HepG2 (cell line): Measurements from ENCODE around the gene NAA38. TPM values are rescaled to one million over a fixed set of nuclear protein-coding genes. Genes with fewer than 3 reads are reported as not detected.
A peak's percentile ranks its signal among the peaks of the same experiment; 100 is the strongest.

ENCODE experiments used
- ARNT2 ChIP-seq: sonication (generic); formaldehyde crosslinking; IDR thresholded peaks from 2 replicates; pipeline ENCODE4 v1.8.0; 2022; ENCODE audit warnings: mild to moderate bottlenecking, low read depth, missing genetic modification reagents, moderate library complexity
- ASH2L ChIP-seq: fragments of 300-600, 200-600 bp; sonication (generic); IDR thresholded peaks from 2 replicates; pipeline ENCODE4 v1.7.0; 2017; ENCODE audit warnings: low read depth, mild to moderate bottlenecking, moderate library complexity, mixed read lengths, low read length; ENCODE audit not compliant: insufficient read length
- KDM2A ChIP-seq: sonication (generic); formaldehyde crosslinking; IDR thresholded peaks from 2 replicates; pipeline ENCODE4 v1.4.0; 2020; ENCODE audit warnings: low read depth, missing genetic modification reagents, borderline replicate concordance
- KDM5B ChIP-seq: sonication (generic); formaldehyde crosslinking; IDR thresholded peaks from 2 replicates; pipeline ENCODE4 v1.4.0; 2020; ENCODE audit warnings: missing genetic modification reagents, mild to moderate bottlenecking, borderline replicate concordance
- MLLT10 ChIP-seq: sonication (generic); formaldehyde crosslinking; IDR thresholded peaks from 2 replicates; pipeline ENCODE4 v1.4.0; 2020; ENCODE audit warnings: missing genetic modification reagents
- RARA ChIP-seq: IDR thresholded peaks from 2 replicates; pipeline ENCODE4 v1.6.1; 2016; ENCODE audit warnings: missing genetic modification reagents, missing compliant biosample characterization
- RBM22 ChIP-seq: fragments of 200-400 bp; formaldehyde crosslinking; optimal IDR thresholded peaks from 2 replicates; pipeline ENCODE3; 2017; ENCODE audit warnings: mild to moderate bottlenecking, low read length, moderate library complexity
- SCMH1 ChIP-seq: sonication (generic); formaldehyde crosslinking; IDR thresholded peaks from 2 replicates; pipeline ENCODE4 v1.9.0; 2021; ENCODE audit warnings: missing genetic modification reagents, mild to moderate bottlenecking, borderline replicate concordance
- SRSF1 ChIP-seq: fragments of 200-400 bp; formaldehyde crosslinking; optimal IDR thresholded peaks from 2 replicates; pipeline ENCODE3; 2017; ENCODE audit warnings: mild to moderate bottlenecking, low read depth, low read length, moderate library complexity
- WIZ ChIP-seq: sonication (generic); formaldehyde crosslinking; IDR thresholded peaks from 2 replicates; pipeline ENCODE4 v1.5.1; 2020; ENCODE audit warnings: mild to moderate bottlenecking, missing genetic modification reagents
- ZNF12 ChIP-seq: sonication (generic); formaldehyde crosslinking; IDR thresholded peaks from 2 replicates; pipeline ENCODE4 v1.5.0; 2020; ENCODE audit warnings: missing genetic modification reagents
- ZNF253 ChIP-seq: sonication (generic); formaldehyde crosslinking; IDR thresholded peaks from 2 replicates; pipeline ENCODE4 v1.8.0; 2022; ENCODE audit warnings: mild to moderate bottlenecking, missing genetic modification reagents, borderline replicate concordance
- ZNF282 ChIP-seq: fragments of 450-650 bp; IDR thresholded peaks from 2 replicates; pipeline ENCODE4 v1.6.1; 2018; ENCODE audit not compliant: partially characterized antibody
- ZNF44 ChIP-seq: sonication (generic); formaldehyde crosslinking; IDR thresholded peaks from 2 replicates; pipeline ENCODE4 v1.5.1; 2020; ENCODE audit warnings: mild to moderate bottlenecking, missing genetic modification reagents
- ZNF556 ChIP-seq: sonication (generic); formaldehyde crosslinking; IDR thresholded peaks from 2 replicates; pipeline ENCODE4 v1.4.0; 2020; ENCODE audit warnings: mild to moderate bottlenecking, missing genetic modification reagents, borderline replicate concordance
- ZNF703 ChIP-seq: sonication (generic); formaldehyde crosslinking; IDR thresholded peaks from 2 replicates; pipeline ENCODE4 v1.5.1; 2020; ENCODE audit warnings: missing genetic modification reagents, mild to moderate bottlenecking, moderate library complexity, borderline replicate concordance
- ZNF781 ChIP-seq: sonication (generic); formaldehyde crosslinking; IDR thresholded peaks from 2 replicates; pipeline ENCODE4 v1.5.1; 2020; ENCODE audit warnings: borderline replicate concordance, mild to moderate bottlenecking, missing genetic modification reagents; ENCODE audit errors: not compliant biosample characterization
- ZSCAN9 ChIP-seq: IDR thresholded peaks from 2 replicates; pipeline ENCODE4 v1.6.1; 2016; ENCODE audit warnings: borderline replicate concordance
- polyA plus RNA-seq, 8 experiments: library from polyadenylated mRNA; depleted of rRNA in 3 of 8; stranded (reverse) in 7 of 8; unstranded in 1 of 8; fragments of >200 nt; fragmentation: Illumina TruSeq in 4 of 8; extraction: Trizol in 4 of 8; gene quantifications; 2 replicates each; pipeline versions ENCODE4 v1.2.1 to v1.2.3, GENCODE V29; 2011 to 2016; ENCODE audit warnings: low read depth in 4 of 8, missing spikeins in 1 of 8, mixed read lengths in 1 of 8; ENCODE audit not compliant: insufficient read depth in 1 of 8
- total RNA-seq, 5 experiments: library from RNA; depleted of rRNA; stranded (reverse); fragments of >200 nt; fragmentation: Illumina TruSeq; extraction: Trizol; gene quantifications; 2 replicates each; pipeline ENCODE4 v1.2.3, GENCODE V29; 2016; ENCODE audit warnings: low read depth in 1 of 5
- TF ChIP-seq, protein P1 (sequence below): sonication (generic); formaldehyde crosslinking; IDR thresholded peaks from 2 replicates; pipeline ENCODE4 v1.4.0; 2020; ENCODE audit warnings: missing genetic modification reagents
- TF ChIP-seq, protein P2 (sequence below): sonication (generic); formaldehyde crosslinking; IDR thresholded peaks from 2 replicates; pipeline ENCODE4 v1.5.1; 2020; ENCODE audit warnings: missing genetic modification reagents, mild to moderate bottlenecking, borderline replicate concordance
- TF ChIP-seq, protein P3 (sequence below): sonication (generic); formaldehyde crosslinking; conservative IDR thresholded peaks from 2 replicates; pipeline ENCODE4 v1.8.1; 2023; ENCODE audit warnings: missing genetic modification reagents
- TF ChIP-seq, protein P4 (sequence below): sonication (generic); formaldehyde crosslinking; IDR thresholded peaks from 2 replicates; pipeline ENCODE4 v1.5.0; 2020; ENCODE audit warnings: missing genetic modification reagents, mild to moderate bottlenecking, borderline replicate concordance

The NAA38 gene
- total and polyA plus RNA-seq, 2 of the 13 experiments (the other 11 are each of a cell fraction or from before 2014, with no cell fraction given), result 46.9 to 91.6 TPM

DNA sequence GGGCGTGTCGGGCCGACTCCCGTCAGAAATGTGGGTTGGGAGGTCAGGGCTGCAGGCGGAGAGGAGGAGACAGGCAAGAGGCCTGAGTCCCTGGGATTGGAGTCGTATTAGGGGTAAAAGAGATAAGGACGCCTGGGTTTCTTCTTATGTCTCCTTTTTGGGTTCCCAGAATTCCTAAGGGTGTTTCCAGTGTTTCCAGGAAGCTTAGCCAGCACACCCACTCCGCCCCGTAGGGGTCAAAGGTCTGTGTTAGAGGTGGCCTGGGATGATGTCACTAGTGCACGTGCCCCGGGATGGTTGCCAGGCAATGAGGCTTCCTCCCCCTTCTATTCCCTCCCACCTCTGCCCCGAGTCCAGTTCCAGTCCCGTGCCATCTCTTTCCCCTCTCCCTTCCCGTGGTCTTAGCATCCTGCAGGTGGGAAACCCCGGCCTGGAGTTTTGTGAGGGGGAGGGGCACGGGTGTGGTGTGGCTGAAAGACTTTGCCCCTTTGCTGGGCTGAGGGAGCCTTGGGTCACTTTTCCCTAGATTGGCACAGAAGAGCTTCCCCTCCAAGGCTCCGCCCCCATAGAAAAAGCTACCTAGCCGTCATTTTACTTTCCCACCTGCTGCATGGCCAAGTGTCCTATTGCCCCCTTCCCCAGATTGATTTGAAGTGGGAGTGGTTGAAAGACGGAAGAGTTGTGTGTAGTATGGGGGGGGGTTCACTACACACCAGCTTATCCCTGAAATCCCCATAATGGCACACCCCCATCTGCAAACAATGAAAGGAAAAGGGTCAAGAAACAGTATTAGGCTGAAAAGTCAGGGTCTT lies 20.6 kb downstream of the NAA38 start (continued):
- TF ChIP-seq ZSCAN9 (CRISPR knock-in tag) (peak; percentile 79), ZNF44 (CRISPR knock-in tag) (no peak), SCMH1 (CRISPR knock-in tag) (no peak), ARNT2 (CRISPR knock-in tag) (peak; percentile 79; the same call in 1 of the 2 replicates), ZNF12 (0 out of 2 replicates have a peak, but pooled peaks have one; percentile 53), SRSF1 (peak; percentile 14), ZNF282 (no peak), RBM22 (peak; percentile 95), ASH2L (peak; percentile 62), KDM5B (CRISPR knock-in tag) (peak; percentile 57; the same call in 1 of the 2 replicates), RARA (CRISPR knock-in tag) (peak; percentile 95), WIZ (CRISPR knock-in tag) (no peak), MLLT10 (no peak), ZNF556 (CRISPR knock-in tag) (peak; percentile 83; the same call in 1 of the 2 replicates), KDM2A (CRISPR knock-in tag) (peak; percentile 87), ZNF253 (CRISPR knock-in tag) (no peak), ZNF781 (CRISPR knock-in tag) (no peak), ZNF703 (peak; percentile 91; the same call in 1 of the 2 replicates)
- TF ChIP-seq, protein P1, sequence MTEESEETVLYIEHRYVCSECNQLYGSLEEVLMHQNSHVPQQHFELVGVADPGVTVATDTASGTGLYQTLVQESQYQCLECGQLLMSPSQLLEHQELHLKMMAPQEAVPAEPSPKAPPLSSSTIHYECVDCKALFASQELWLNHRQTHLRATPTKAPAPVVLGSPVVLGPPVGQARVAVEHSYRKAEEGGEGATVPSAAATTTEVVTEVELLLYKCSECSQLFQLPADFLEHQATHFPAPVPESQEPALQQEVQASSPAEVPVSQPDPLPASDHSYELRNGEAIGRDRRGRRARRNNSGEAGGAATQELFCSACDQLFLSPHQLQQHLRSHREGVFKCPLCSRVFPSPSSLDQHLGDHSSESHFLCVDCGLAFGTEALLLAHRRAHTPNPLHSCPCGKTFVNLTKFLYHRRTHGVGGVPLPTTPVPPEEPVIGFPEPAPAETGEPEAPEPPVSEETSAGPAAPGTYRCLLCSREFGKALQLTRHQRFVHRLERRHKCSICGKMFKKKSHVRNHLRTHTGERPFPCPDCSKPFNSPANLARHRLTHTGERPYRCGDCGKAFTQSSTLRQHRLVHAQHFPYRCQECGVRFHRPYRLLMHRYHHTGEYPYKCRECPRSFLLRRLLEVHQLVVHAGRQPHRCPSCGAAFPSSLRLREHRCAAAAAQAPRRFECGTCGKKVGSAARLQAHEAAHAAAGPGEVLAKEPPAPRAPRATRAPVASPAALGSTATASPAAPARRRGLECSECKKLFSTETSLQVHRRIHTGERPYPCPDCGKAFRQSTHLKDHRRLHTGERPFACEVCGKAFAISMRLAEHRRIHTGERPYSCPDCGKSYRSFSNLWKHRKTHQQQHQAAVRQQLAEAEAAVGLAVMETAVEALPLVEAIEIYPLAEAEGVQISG (CRISPR knock-in tag), result peak; percentile 88
- TF ChIP-seq, protein P2, sequence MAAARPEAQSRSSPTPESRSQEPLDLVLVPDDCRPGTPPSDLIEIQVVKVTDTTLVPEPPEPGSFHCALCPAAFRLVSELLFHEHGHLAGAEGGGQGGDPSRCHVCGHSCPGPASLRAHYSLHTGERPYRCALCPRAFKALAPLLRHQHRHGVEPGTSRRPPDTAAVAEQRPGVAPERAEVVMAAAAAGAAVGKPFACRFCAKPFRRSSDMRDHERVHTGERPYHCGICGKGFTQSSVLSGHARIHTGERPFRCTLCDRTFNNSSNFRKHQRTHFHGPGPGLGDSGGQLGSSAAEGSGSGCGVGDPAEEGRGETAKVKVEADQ (CRISPR knock-in tag), result no peak
- TF ChIP-seq, protein P3, sequence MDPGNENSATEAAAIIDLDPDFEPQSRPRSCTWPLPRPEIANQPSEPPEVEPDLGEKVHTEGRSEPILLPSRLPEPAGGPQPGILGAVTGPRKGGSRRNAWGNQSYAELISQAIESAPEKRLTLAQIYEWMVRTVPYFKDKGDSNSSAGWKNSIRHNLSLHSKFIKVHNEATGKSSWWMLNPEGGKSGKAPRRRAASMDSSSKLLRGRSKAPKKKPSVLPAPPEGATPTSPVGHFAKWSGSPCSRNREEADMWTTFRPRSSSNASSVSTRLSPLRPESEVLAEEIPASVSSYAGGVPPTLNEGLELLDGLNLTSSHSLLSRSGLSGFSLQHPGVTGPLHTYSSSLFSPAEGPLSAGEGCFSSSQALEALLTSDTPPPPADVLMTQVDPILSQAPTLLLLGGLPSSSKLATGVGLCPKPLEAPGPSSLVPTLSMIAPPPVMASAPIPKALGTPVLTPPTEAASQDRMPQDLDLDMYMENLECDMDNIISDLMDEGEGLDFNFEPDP (CRISPR knock-in tag), result no peak
- TF ChIP-seq, protein P4, sequence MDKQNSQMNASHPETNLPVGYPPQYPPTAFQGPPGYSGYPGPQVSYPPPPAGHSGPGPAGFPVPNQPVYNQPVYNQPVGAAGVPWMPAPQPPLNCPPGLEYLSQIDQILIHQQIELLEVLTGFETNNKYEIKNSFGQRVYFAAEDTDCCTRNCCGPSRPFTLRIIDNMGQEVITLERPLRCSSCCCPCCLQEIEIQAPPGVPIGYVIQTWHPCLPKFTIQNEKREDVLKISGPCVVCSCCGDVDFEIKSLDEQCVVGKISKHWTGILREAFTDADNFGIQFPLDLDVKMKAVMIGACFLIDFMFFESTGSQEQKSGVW (CRISPR knock-in tag), result no peak; the same call in 1 of the 2 replicates
